ENCODE measurements around the gene GPR39.

GPR39 gene

GRCh38 chr2:132681766-132682165, 265.2 kb downstream of the GPR39 start:
- no peak for FAIRE-seq

GRCh38 chr2:132690664-132691303, 274.2 kb downstream of the GPR39 start:
- FAIRE-seq, result no peak

GRCh38 chr2:132691556-132691955, 275.0 kb downstream of the GPR39 start:
- FAIRE-seq, result no peak

GRCh38 chr2:132692816-132693215, 276.2 kb downstream of the GPR39 start:
- FAIRE-seq, result no peak

Data from G401.6 (cell line).